Upper lobe of left lung (tissue), 6 donors: Measurements from ENCODE around the gene EFEMP2. TPM values are rescaled to one million over a fixed set of nuclear protein-coding genes. Genes with fewer than 3 reads are reported as not detected.
A peak's percentile ranks its signal among the peaks of the same experiment; 100 is the strongest.

Experiments
- ATAC-seq, 2 donors: fragments of 200-7000 bp; cut with Tn5 transposase; one replicate each; pipeline ENCODE4 v1.9.1; 2022; ENCODE audit warnings: mild to moderate bottlenecking in 2 of 2, moderate library complexity in 2 of 2; ENCODE audit not compliant: low FRiP score in 2 of 2
- DNase-seq, 2 donors: peaks; one replicate each; pipeline ENCODE4 v3.0.0-alpha.2; 2019 to 2020
- H3K27ac ChIP-seq, 4 donors: fragments of 200-600 bp; sonication (generic); one replicate each; pipeline ENCODE4 v1.5.1; 2016 to 2019
- H3K27me3 ChIP-seq, 4 donors: fragments of 200-600 bp; sonication (generic); one replicate each; pipeline ENCODE4 v1.5.1; 2017 to 2019
- H3K36me3 ChIP-seq, 4 donors: fragments of 200-600 bp; sonication (generic); one replicate each; pipeline ENCODE4 v1.5.1; 2016 to 2019
- H3K4me1 ChIP-seq, 4 donors: fragments of 200-600 bp; sonication (generic); one replicate each; pipeline ENCODE4 v1.5.1; 2018 to 2019
- H3K4me3 ChIP-seq, 4 donors: fragments of 200-600 bp; sonication (generic); one replicate each; pipeline ENCODE4 v1.5.1; 2017 to 2019; ENCODE audit warnings: mild to moderate bottlenecking in 2 of 4, moderate library complexity in 1 of 4
- H3K9me3 ChIP-seq, 4 donors: fragments of 200-600 bp; sonication (generic); one replicate each; pipeline ENCODE4 v1.5.1; 2018 to 2019
- CTCF ChIP-seq, 6 experiments: fragments of 450-650 bp in 4 of 6; fragments of 200-600 bp in 2 of 6; sonication (generic) in 2 of 6; IDR thresholded peaks; one replicate each; pipeline ENCODE4 v1.5.1; 2016 to 2019; ENCODE audit warnings: antibody characterized with exemption in 6 of 6
- EP300 ChIP-seq, 4 donors: sonication (generic); formaldehyde crosslinking; IDR thresholded peaks; one replicate each; pipeline ENCODE4 v1.5.1; 2017; ENCODE audit warnings: antibody characterized with exemption in 4 of 4, control low read depth in 2 of 4
- POLR2A ChIP-seq, 4 donors: fragments of 450-650 bp; IDR thresholded peaks; one replicate each; pipeline ENCODE4 v1.5.1; 2016 to 2017; ENCODE audit warnings: antibody characterized with exemption in 4 of 4, mild to moderate bottlenecking in 2 of 4
- POLR2AphosphoS5 ChIP-seq, 2 donors: sonication (generic); formaldehyde crosslinking; IDR thresholded peaks; one replicate each; pipeline ENCODE4 v1.5.1; 2017; ENCODE audit warnings: antibody characterized with exemption in 2 of 2
- WGBS, 2 donors: methylation state at CpG; one replicate each; pipeline ENCODE4 v1.1.5; 2017 to 2018; 5-methylcytosine and 5-hydroxymethylcytosine counted together
- total RNA-seq, 6 donors: library from RNA; depleted of rRNA in 4 of 6; stranded (reverse); fragments of >200 nt in 4 of 6; gene quantifications; one replicate each; pipeline versions ENCODE4 v1.1.0 to v1.2.1, GENCODE V29; 2016 to 2021
- donor health status: DM: no; HTN: no; CAD: no; lungs with moderate emphysema.
- donor health status: DM: no; HTN: yes; CAD: no; lungs with severe emphysema.

Gene EFEMP2
- total RNA-seq, 6 donors from 2014 or later = 28.8 to 79.6 (median 65.3) TPM

- Histone ChIP-seq H3K4me3 (peak overlapping the region; percentile 66 to 98 (median 84)), H3K27ac (peak overlapping the region; percentile 90 to 99 (median 96)), H3K36me3 (peaks cover 19 to 49% (median 43%) of the 10 kb centered on the region in 4 donors), H3K9me3 (no peaks in the 10 kb centered on the region), H3K4me1 (peaks cover 29 to 60% (median 42%) of the 10 kb centered on the region in 4 donors), H3K27me3 (no peaks in the 10 kb centered on the region)
- 2 to 8% methylated on average over 10 to 49 of the region's 57 CpGs for WGBS, 2 donors
- DNase-seq (peak; percentile 90 to 95), ATAC-seq (peak; percentile 69 to 74)
- peak in 2 of 4 donors; percentile 13 to 61 for TF ChIP-seq EP300 (IDR thresholded peaks at IDR 0.05)
- TF ChIP-seq CTCF (IDR thresholded peaks at IDR 0.05) = peak in 1 of 6 experiments; percentile 16
- peak; percentile 83 to 88 for TF ChIP-seq POLR2AphosphoS5 (IDR thresholded peaks at IDR 0.05)
- TF ChIP-seq POLR2A (IDR thresholded peaks at IDR 0.05) = peak in 3 of 4 donors; percentile 18 to 80 (median 52)
Measured at GRCh38 chr11:65856689-65857499, 15.7 kb downstream of the EFEMP2 start.

- H3K27me3 ChIP-seq = no peaks in the 10 kb centered on the region
- peaks cover 19 to 51% (median 32%) of the 10 kb centered on the region in 4 donors for H3K4me1 ChIP-seq
- peaks cover 19 to 58% (median 51%) of the 10 kb centered on the region in 4 donors for H3K36me3 ChIP-seq
- H3K9me3 ChIP-seq = peaks cover 0 to 7% (median 0%) of the 10 kb centered on the region in 4 donors
- ATAC-seq = no peak
- TF ChIP-seq POLR2AphosphoS5 (IDR thresholded peaks at IDR 0.05) (no peak), EP300 (IDR thresholded peaks at IDR 0.05) (no peak), CTCF (IDR thresholded peaks at IDR 0.05) (no peak), POLR2A (IDR thresholded peaks at IDR 0.05) (no peak)
- no peak for DNase-seq
- peak overlapping the region in 2 of 4 donors; percentile 90 to 94 for H3K27ac ChIP-seq
- H3K4me3 ChIP-seq = peak overlapping the region in 2 of 4 donors; percentile 66 to 77
- 86 to 90% methylated on average over 15 of the region's 15 CpGs for WGBS, 2 donors
Measured at GRCh38 chr11:65855927-65856363, 16.7 kb downstream of the EFEMP2 start.

DNA sequence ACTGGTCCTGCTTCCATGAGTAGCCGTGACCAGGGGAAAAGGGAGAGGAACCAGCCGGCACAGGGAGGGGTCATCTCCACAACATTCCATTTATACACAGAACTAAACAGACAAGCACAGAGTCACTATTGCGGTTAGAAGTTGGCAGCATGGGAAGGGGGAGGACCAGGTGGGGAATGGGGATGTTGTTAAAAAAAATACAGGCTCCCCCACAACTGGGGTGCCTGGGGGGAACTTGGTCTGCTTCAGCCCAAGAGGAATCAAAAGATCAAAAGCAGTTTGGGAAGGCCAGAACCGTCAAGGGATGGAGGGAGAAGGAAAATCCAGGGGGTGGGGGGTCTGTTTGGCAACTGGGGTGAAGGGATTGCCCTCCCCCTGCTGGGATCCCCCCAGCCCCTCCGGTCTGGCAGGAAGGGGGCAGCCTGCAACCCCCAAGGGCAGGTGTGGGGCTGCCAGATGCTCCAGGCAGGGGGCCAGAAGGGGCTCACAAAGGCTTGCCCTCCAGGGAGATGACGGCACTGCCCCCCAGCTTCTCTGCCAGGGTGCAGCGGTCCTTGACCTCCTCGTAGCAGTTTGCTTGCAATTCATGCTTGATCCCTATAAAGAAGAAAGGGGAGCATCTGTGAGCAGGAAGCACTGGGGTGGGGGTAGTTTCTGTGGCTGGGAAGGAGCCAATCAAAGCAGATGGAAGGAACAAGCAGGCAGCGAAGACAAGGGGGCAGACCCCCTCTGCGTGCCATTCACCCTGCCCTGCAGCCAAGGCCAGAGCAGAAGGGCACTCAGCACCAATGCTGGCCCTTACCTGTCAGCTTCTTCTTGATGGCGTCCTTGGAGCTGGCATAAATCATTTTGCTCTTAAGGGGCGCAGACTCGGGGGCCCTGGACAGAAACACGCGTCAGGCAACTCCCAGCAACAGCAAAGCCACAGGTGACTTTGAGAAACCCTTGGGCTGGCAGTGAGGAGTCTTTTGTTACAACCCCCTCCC is 17.5 kb downstream of the EFEMP2 start:
- no peak for ATAC-seq
- 88 to 92% methylated on average over 14 to 15 of the region's 15 CpGs for WGBS, 2 donors
- peaks cover 19 to 62% (median 52%) of the 10 kb centered on the region in 4 donors for H3K36me3 ChIP-seq
- H3K4me3 ChIP-seq = peak overlapping the region in 1 of 4 donors; percentile 66
- peaks cover 19 to 49% (median 32%) of the 10 kb centered on the region in 4 donors for H3K4me1 ChIP-seq
- no peak for DNase-seq
- TF ChIP-seq CTCF (IDR thresholded peaks at IDR 0.05) (no peak), EP300 (IDR thresholded peaks at IDR 0.05) (no peak), POLR2AphosphoS5 (IDR thresholded peaks at IDR 0.05) (no peak), POLR2A (IDR thresholded peaks at IDR 0.05) (no peak)
- H3K27ac ChIP-seq = no peak overlapping the region
- no peaks in the 10 kb centered on the region for H3K27me3 ChIP-seq
- H3K9me3 ChIP-seq = peaks cover 0 to 7% (median 0%) of the 10 kb centered on the region in 4 donors

GRCh38 chr11:65854161-65854592 is 18.4 kb downstream of the EFEMP2 start:
- DNase-seq (no peak), ATAC-seq (no peak)
- H3K36me3 ChIP-seq = peaks cover 19 to 62% (median 52%) of the 10 kb centered on the region in 4 donors
- H3K27ac ChIP-seq = no peak overlapping the region
- H3K9me3 ChIP-seq = peaks cover 0 to 7% (median 0%) of the 10 kb centered on the region in 4 donors
- H3K27me3 ChIP-seq = no peaks in the 10 kb centered on the region
- TF ChIP-seq POLR2AphosphoS5 (IDR thresholded peaks at IDR 0.05) = no peak
- no peak for TF ChIP-seq EP300 (IDR thresholded peaks at IDR 0.05)
- no peak for TF ChIP-seq POLR2A (IDR thresholded peaks at IDR 0.05)
- TF ChIP-seq CTCF (IDR thresholded peaks at IDR 0.05) = no peak
- WGBS, 2 donors = 92 to 100% methylated on average over 1 to 4 of the region's 4 CpGs
- peaks cover 19 to 42% (median 25%) of the 10 kb centered on the region in 4 donors for H3K4me1 ChIP-seq
- no peak overlapping the region for H3K4me3 ChIP-seq
